Tibial artery (tissue), 4 donors: ENCODE measurements around the gene YAE1.

Experiments used
- DNase-seq, 2 donors: peaks; one replicate each; pipeline ENCODE4 v3.0.0-alpha.2; 2019
- H3K27ac ChIP-seq, 2 donors: fragments of 200-600 bp; sonication (generic) in 1 of 2; 1 replicate in 1 of 2; 2 replicates in 1 of 2; pipeline ENCODE4 v1.5.1; 2018 to 2019; ENCODE audit warnings: mild to moderate bottlenecking in 1 of 2
- H3K27me3 ChIP-seq, 2 donors: fragments of 200-600 bp; sonication (generic) in 1 of 2; one replicate each; pipeline versions ENCODE4 v1.5.1 to v1.6.0; 2016 to 2019
- H3K36me3 ChIP-seq, 3 donors: fragments of 200-600 bp; sonication (generic) in 2 of 3; one replicate each; pipeline ENCODE4 v1.5.1; 2016 to 2019; ENCODE audit warnings: mild to moderate bottlenecking in 2 of 3
- H3K4me1 ChIP-seq, 4 donors: fragments of 200-600 bp; sonication (generic) in 2 of 4; 1 replicate in 3 of 4; 2 replicates in 1 of 4; pipeline ENCODE4 v1.5.1; 2016 to 2019
- H3K4me3 ChIP-seq, 2 donors: fragments of 200-600 bp; sonication (generic) in 1 of 2; 1 replicate in 1 of 2; 2 replicates in 1 of 2; pipeline ENCODE4 v1.5.1; 2018 to 2019; ENCODE audit warnings: mild to moderate bottlenecking in 2 of 2
- H3K9me3 ChIP-seq, 3 donors: fragments of 200-600 bp; sonication (generic) in 1 of 3; one replicate each; pipeline ENCODE4 v1.5.1; 2016 to 2019
- CTCF ChIP-seq, 2 experiments: fragments of 200-600 bp in 1 of 2; fragments of 450-650 bp in 1 of 2; IDR thresholded peaks; one replicate each; pipeline ENCODE4 v1.5.1; 2017 to 2019; ENCODE audit warnings: antibody characterized with exemption in 2 of 2, mild to moderate bottlenecking in 1 of 2, moderate library complexity in 1 of 2
- intact Hi-C: fragments of 100-400 bp; cut with DNase I; formaldehyde crosslinking; loops from one replicate; pipeline ENCODE4 v1.15.0; 2023; ENCODE audit warnings: low total_unique reads

Gene YAE1

GRCh38 chr7:39554583-39555165 lies 11.5 kb upstream of the YAE1 start:
- Histone ChIP-seq H3K27me3 (no peaks in the 10 kb centered on the region), H3K4me3 (no peak overlapping the region), H3K36me3 (no peaks in the 10 kb centered on the region), H3K27ac (no peak overlapping the region), H3K4me1 (no peaks in the 10 kb centered on the region), H3K9me3 (no peaks in the 10 kb centered on the region)
- intact Hi-C loops = no loop called here
- no peak for TF ChIP-seq CTCF (IDR thresholded peaks at IDR 0.05)
- DNase-seq = no peak

GRCh38 chr7:39557222-39557621 lies 9.0 kb upstream of the YAE1 start:
- TF ChIP-seq CTCF (IDR thresholded peaks at IDR 0.05) = no peak
- intact Hi-C loops = no loop called here
- no peaks in the 10 kb centered on the region for H3K4me1 ChIP-seq
- no peaks in the 10 kb centered on the region for H3K27me3 ChIP-seq
- no peak for DNase-seq
- no peak overlapping the region for H3K27ac ChIP-seq
- H3K4me3 ChIP-seq = no peak overlapping the region
- no peaks in the 10 kb centered on the region for H3K9me3 ChIP-seq
- no peaks in the 10 kb centered on the region for H3K36me3 ChIP-seq

DNA sequence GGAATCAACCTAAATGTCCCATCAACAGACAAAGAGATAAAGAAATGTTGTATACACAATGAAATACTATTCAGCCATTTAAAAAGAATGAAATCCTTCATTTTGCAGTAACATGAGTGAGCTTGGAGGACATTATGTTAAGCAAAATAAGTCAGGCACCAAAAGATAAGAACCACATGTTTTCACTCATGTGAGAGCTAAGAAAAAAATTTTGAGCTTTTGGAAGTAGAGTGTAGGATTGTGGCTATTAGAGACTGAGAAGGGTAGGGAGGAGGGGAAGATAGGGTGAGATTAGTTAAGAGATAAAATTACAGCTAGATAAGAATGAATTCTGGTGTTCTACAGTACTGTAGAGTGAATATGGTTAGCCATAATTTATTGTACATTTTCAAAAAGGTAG lies 8.3 kb upstream of the YAE1 start:
- Histone ChIP-seq H3K27ac (no peak overlapping the region), H3K4me1 (no peaks in the 10 kb centered on the region)
- intact Hi-C loops = no loop called here

DNA sequence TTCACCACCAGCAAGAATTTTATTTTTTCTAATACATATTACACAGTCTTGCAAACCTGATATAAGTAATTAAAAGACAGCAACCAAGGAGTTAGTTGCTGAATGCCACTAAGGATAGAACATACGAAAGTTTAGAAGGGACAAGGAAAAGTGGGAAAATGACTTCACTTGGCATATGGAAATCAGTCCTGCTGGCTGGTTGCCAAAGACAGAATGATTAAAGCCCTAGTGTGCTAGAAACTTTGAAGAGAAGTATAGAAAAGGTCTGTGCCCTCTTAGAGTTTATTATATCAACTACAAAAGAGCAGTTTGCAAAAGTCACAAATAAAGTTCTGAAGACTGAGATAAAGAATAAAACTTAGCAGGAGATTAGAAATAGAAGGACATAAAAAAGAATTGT lies 5.8 kb upstream of the YAE1 start:
- Histone ChIP-seq H3K27ac (no peak overlapping the region), H3K4me3 (no peak overlapping the region), H3K27me3 (no peaks in the 10 kb centered on the region), H3K9me3 (no peaks in the 10 kb centered on the region), H3K36me3 (no peaks in the 10 kb centered on the region), H3K4me1 (peaks cover 0 to 1% (median 0%) of the 10 kb centered on the region in 4 donors)
- TF ChIP-seq CTCF (IDR thresholded peaks at IDR 0.05) = no peak
- intact Hi-C loops = no loop called here
- no peak for DNase-seq

More for the DNA sequence above, 8.3 kb upstream of the YAE1 start:
- Histone ChIP-seq H3K9me3 (no peaks in the 10 kb centered on the region), H3K36me3 (no peaks in the 10 kb centered on the region), H3K4me3 (no peak overlapping the region), H3K27me3 (no peaks in the 10 kb centered on the region)
- TF ChIP-seq CTCF (IDR thresholded peaks at IDR 0.05) = no peak
- no peak for DNase-seq

- Histone ChIP-seq H3K4me1 (peaks cover 0 to 5% (median 0%) of the 10 kb centered on the region in 4 donors), H3K27ac (no peak overlapping the region), H3K27me3 (no peaks in the 10 kb centered on the region), H3K36me3 (no peaks in the 10 kb centered on the region), H3K9me3 (no peaks in the 10 kb centered on the region), H3K4me3 (no peak overlapping the region)
- intact Hi-C loops = no loop called here
- DNase-seq = no peak
- TF ChIP-seq CTCF (IDR thresholded peaks at IDR 0.05) = no peak
Measured at GRCh38 chr7:39560997-39561396, 5.2 kb upstream of the YAE1 start.

GRCh38 chr7:39565538-39565937 lies 666 bp upstream of the YAE1 start:
- Histone ChIP-seq H3K4me1 (peaks cover 0 to 17% (median 3%) of the 10 kb centered on the region in 4 donors), H3K36me3 (peaks cover 0 to 4% (median 0%) of the 10 kb centered on the region in 3 donors), H3K27me3 (no peaks in the 10 kb centered on the region), H3K9me3 (no peaks in the 10 kb centered on the region), H3K4me3 (peak overlapping the region; percentile 66 to 81), H3K27ac (peak overlapping the region; percentile 73 to 81)
- TF ChIP-seq CTCF (IDR thresholded peaks at IDR 0.05) = no peak
- DNase-seq = no peak
- intact Hi-C loops = no loop called here
